DND-41 (cell line): ENCODE results near the gene ADAT2.

ENCODE experiments used
- EZH2 ChIP-seq: IDR thresholded peaks from 3 replicates; pipeline ENCODE4 v1.6.1; 2012; ENCODE audit warnings: borderline replicate concordance, low read depth, mild to moderate bottlenecking, moderate library complexity, low read length, inconsistent platforms; ENCODE audit not compliant: severe bottlenecking
- TF ChIP-seq, protein P1 (sequence below): IDR thresholded peaks from 2 replicates; pipeline ENCODE4 v1.5.1; 2012; ENCODE audit warnings: borderline replicate concordance, low read length, moderate library complexity, mild to moderate bottlenecking; ENCODE audit not compliant: poor library complexity, severe bottlenecking; ENCODE audit errors: extremely low read depth

DNA sequence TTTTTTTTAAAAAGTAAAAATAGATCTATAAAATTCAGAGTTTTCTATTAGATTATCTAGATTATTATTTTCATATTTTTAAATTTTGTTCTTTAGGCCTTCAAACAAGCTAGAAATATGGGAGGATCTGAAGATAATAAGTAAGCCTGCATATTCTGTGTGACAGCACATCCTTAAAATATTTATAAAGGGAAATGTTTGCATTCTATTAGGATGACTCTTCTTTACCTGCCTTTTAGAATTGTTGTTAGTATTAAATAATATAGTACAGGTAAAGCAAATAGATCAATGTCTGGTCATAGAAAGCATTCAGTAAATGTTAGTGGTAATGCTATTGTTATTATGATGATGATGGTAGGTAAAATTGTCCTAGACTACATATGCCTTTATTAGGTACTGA, 17.5 kb upstream of the ADAT2 start:
- TF ChIP-seq, protein P1, sequence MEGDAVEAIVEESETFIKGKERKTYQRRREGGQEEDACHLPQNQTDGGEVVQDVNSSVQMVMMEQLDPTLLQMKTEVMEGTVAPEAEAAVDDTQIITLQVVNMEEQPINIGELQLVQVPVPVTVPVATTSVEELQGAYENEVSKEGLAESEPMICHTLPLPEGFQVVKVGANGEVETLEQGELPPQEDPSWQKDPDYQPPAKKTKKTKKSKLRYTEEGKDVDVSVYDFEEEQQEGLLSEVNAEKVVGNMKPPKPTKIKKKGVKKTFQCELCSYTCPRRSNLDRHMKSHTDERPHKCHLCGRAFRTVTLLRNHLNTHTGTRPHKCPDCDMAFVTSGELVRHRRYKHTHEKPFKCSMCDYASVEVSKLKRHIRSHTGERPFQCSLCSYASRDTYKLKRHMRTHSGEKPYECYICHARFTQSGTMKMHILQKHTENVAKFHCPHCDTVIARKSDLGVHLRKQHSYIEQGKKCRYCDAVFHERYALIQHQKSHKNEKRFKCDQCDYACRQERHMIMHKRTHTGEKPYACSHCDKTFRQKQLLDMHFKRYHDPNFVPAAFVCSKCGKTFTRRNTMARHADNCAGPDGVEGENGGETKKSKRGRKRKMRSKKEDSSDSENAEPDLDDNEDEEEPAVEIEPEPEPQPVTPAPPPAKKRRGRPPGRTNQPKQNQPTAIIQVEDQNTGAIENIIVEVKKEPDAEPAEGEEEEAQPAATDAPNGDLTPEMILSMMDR, result no peak
- no peak for TF ChIP-seq EZH2
